GM19395 (cell line): ENCODE measurements around the gene MRPL58.
"Not testable (repeated sequence)": the region's sequence is repeated elsewhere in the genome, so short reads cannot be mapped to it uniquely, and the experiment has no call there.

Experiments used
- ATAC-seq: cut with Tn5 transposase; IDR thresholded peaks from one replicate; pipeline ENCODE4 v1.9.1; 2021; ENCODE audit warnings: mild to moderate bottlenecking, moderate library complexity; ENCODE audit not compliant: unreplicated experiment

Gene MRPL58

GRCh38 chr17:75012346-75013091, at the start of gene MRPL58:
MRPL58 (plus strand) TSS chr17:75012670; CDS start chr17:75012687, 17 bp downstream.
- peak; percentile 89 for ATAC-seq

- ATAC-seq = no peak
Observed at GRCh38 chr17:74963656-74964055, 48.8 kb upstream of the MRPL58 start.

GRCh38 chr17:74964246-74964761, 48.2 kb upstream of the MRPL58 start:
- ATAC-seq = no peak

GRCh38 chr17:74964988-74965622, 47.4 kb upstream of the MRPL58 start:
- no peak for ATAC-seq

- ATAC-seq = no peak
Observed at GRCh38 chr17:74968361-74968780, 44.1 kb upstream of the MRPL58 start.

GRCh38 chr17:74969501-74969900, 43.0 kb upstream of the MRPL58 start:
- not testable (repeated sequence) for ATAC-seq

GRCh38 chr17:74970395-74970794, 42.1 kb upstream of the MRPL58 start:
- ATAC-seq = no peak

- ATAC-seq = no peak
Observed at GRCh38 chr17:74971069-74971841, 41.2 kb upstream of the MRPL58 start.

- ATAC-seq = no peak
Observed at GRCh38 chr17:74971842-74972106, 40.7 kb upstream of the MRPL58 start.

GRCh38 chr17:74972107-74972972, 40.1 kb upstream of the MRPL58 start, which contains the start of gene HID1:
HID1 (minus strand) TSS chr17:74972759; CDS start chr17:74972656, 103 bp downstream.
- ATAC-seq = no peak

- no peak for ATAC-seq
Observed at GRCh38 chr17:74972973-74973328, 39.5 kb upstream of the MRPL58 start.

GRCh38 chr17:74975943-74976342, 36.5 kb upstream of the MRPL58 start:
- no peak for ATAC-seq

GRCh38 chr17:74977802-74978201, 34.7 kb upstream of the MRPL58 start:
- no peak for ATAC-seq

GRCh38 chr17:74978240-74978639, 34.2 kb upstream of the MRPL58 start:
- no peak for ATAC-seq

- ATAC-seq = no peak
Observed at GRCh38 chr17:74979408-74980146, 32.9 kb upstream of the MRPL58 start.

GRCh38 chr17:74981318-74981978, 31.0 kb upstream of the MRPL58 start:
- no peak for ATAC-seq

- no peak for ATAC-seq
Observed at GRCh38 chr17:74981979-74982662, 30.3 kb upstream of the MRPL58 start.

- not testable (repeated sequence) for ATAC-seq
Observed at GRCh38 chr17:74982663-74983313, 29.7 kb upstream of the MRPL58 start.
